Central memory CD4-positive, alpha-beta T cell (primary cell): ENCODE data around the gene OR6J1.
A peak's percentile ranks its signal among the peaks of the same experiment; 100 is the strongest.
"Not testable (repeated sequence)": the region's sequence is repeated elsewhere in the genome, so short reads cannot be mapped to it uniquely, and the experiment has no call there.

ENCODE experiments used
- DNase-seq: peaks from one replicate; pipeline ENCODE4 v3.0.0; 2022
- total RNA-seq, 3 experiments: gene quantifications; one replicate each; lab custom pipeline; 2026; lab: John Stamatoyannopoulos, UW

The OR6J1 gene
- 0 reads per million in 3 experiments for total RNA-seq

GRCh38 chr14:22644305-22644635, at the start of gene OR6J1:
Gene OR6J1, minus strand, starts transcription at chr14:22644352. Its CDS starts 9,541 bp downstream, at chr14:22634811.
- no peak for DNase-seq

GRCh38 chr14:22692194-22692593, 48.0 kb upstream of the OR6J1 start:
- no peak for DNase-seq

GRCh38 chr14:22691171-22691570, 47.0 kb upstream of the OR6J1 start:
- DNase-seq = no peak

GRCh38 chr14:22689199-22689598, 45.0 kb upstream of the OR6J1 start:
- DNase-seq = no peak

GRCh38 chr14:22687969-22688368, 43.8 kb upstream of the OR6J1 start:
- not testable (repeated sequence) for DNase-seq

GRCh38 chr14:22686176-22686611, 42.0 kb upstream of the OR6J1 start:
- not testable (repeated sequence) for DNase-seq

- DNase-seq = no peak
Observed at GRCh38 chr14:22685467-22685866, 41.3 kb upstream of the OR6J1 start.

- DNase-seq = not testable (repeated sequence)
Observed at GRCh38 chr14:22683428-22683827, 39.3 kb upstream of the OR6J1 start.

- no peak for DNase-seq
Observed at GRCh38 chr14:22678221-22678620, 34.1 kb upstream of the OR6J1 start.

GRCh38 chr14:22677551-22677950, 33.4 kb upstream of the OR6J1 start:
- DNase-seq = not testable (repeated sequence)

- DNase-seq = no peak
Observed at GRCh38 chr14:22671622-22672021, 27.5 kb upstream of the OR6J1 start.

GRCh38 chr14:22668863-22669262, 24.7 kb upstream of the OR6J1 start:
- no peak for DNase-seq

- DNase-seq = no peak
Observed at GRCh38 chr14:22668417-22668816, 24.3 kb upstream of the OR6J1 start.

- no peak for DNase-seq
Observed at GRCh38 chr14:22667881-22668280, 23.7 kb upstream of the OR6J1 start.

- DNase-seq = no peak
Observed at GRCh38 chr14:22666203-22666893, 22.2 kb upstream of the OR6J1 start.

GRCh38 chr14:22664261-22664660, 20.1 kb upstream of the OR6J1 start:
- no peak for DNase-seq

GRCh38 chr14:22660654-22661053, 16.5 kb upstream of the OR6J1 start:
- no peak for DNase-seq

GRCh38 chr14:22658946-22659345, 14.8 kb upstream of the OR6J1 start:
- DNase-seq = no peak

- no peak for DNase-seq
Observed at GRCh38 chr14:22657861-22658260, 13.7 kb upstream of the OR6J1 start.

- no peak for DNase-seq
Observed at GRCh38 chr14:22656945-22657731, 13.0 kb upstream of the OR6J1 start.

- DNase-seq = no peak
Observed at GRCh38 chr14:22656226-22656625, 12.1 kb upstream of the OR6J1 start.

GRCh38 chr14:22653012-22653621, 9.0 kb upstream of the OR6J1 start:
- DNase-seq = peak; percentile 28

GRCh38 chr14:22651586-22651985, 7.4 kb upstream of the OR6J1 start:
- DNase-seq = no peak
